Effector memory CD8-positive, alpha-beta T cell (primary cell): ENCODE measurements around the gene IRF8.
"Not testable (repeated sequence)": the region's sequence is repeated elsewhere in the genome, so short reads cannot be mapped to it uniquely, and the experiment has no call there.

Experiments
- ATAC-seq: fragments of 150-1000 bp; cut with Tn5 transposase; replicated peaks from 2 replicates; pipeline ENCODE4 v1.10.0; 2021; ENCODE audit warnings: mild to moderate bottlenecking, moderate library complexity
- DNase-seq, 3 experiments: peaks; one replicate each; pipeline ENCODE4 v3.0.0; 2021
- H3K27ac Mint-ChIP-seq, 2 donors: one replicate each; pipeline ENCODE4 v1.8.0; 2022; ENCODE audit warnings: mild to moderate bottlenecking in 2 of 2, mixed read lengths in 2 of 2, moderate library complexity in 2 of 2
- H3K27me3 Mint-ChIP-seq, 2 donors: one replicate each; pipeline ENCODE4 v1.8.0; 2022; ENCODE audit warnings: mixed read lengths in 2 of 2
- H3K36me3 Mint-ChIP-seq: one replicate; pipeline ENCODE4 v1.8.0; 2022; ENCODE audit warnings: mild to moderate bottlenecking, moderate library complexity, mixed read lengths; ENCODE audit not compliant: insufficient read depth
- H3K4me1 Mint-ChIP-seq, 2 donors: one replicate each; pipeline ENCODE4 v1.8.0; 2022; ENCODE audit warnings: low read depth in 2 of 2, mixed read lengths in 2 of 2
- H3K4me3 Mint-ChIP-seq, 2 donors: one replicate each; pipeline ENCODE4 v1.8.0; 2022; ENCODE audit warnings: mild to moderate bottlenecking in 2 of 2, mixed read lengths in 2 of 2, moderate library complexity in 2 of 2
- H3K9me3 Mint-ChIP-seq, 2 donors: one replicate each; pipeline ENCODE4 v1.8.0; 2022; ENCODE audit warnings: mixed read lengths in 2 of 2

The IRF8 gene

DNA sequence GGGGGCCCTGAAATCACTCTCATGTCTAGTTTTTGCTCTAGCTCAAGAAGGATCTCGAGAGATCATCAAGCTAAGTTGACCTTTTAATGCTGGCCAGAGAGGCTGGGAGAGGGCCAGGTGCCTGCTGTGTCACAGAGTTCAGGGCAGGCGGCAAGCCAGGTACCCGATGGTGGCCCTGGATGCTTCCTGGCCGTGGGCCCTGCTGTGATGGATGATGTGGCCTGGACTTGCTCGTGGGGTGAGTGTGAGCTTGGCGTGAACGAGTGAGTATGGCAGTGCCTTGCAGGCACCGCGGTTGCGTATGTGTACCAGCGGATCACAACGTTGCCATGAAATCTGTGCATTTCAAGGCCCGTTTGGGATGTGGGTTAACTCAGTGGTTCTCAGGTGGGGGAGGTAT, 7.4 kb downstream of the IRF8 start:
- DNase-seq (no peak), ATAC-seq (no peak)
- Mint-ChIP-seq H3K36me3 (peaks cover 24% of the 10 kb centered on the region), H3K4me1 (peaks cover 22 to 35% of the 10 kb centered on the region in 2 donors), H3K27ac (no peak overlapping the region), H3K9me3 (no peaks in the 10 kb centered on the region), H3K27me3 (peaks cover 0 to 8% of the 10 kb centered on the region in 2 donors), H3K4me3 (no peak overlapping the region)

DNA sequence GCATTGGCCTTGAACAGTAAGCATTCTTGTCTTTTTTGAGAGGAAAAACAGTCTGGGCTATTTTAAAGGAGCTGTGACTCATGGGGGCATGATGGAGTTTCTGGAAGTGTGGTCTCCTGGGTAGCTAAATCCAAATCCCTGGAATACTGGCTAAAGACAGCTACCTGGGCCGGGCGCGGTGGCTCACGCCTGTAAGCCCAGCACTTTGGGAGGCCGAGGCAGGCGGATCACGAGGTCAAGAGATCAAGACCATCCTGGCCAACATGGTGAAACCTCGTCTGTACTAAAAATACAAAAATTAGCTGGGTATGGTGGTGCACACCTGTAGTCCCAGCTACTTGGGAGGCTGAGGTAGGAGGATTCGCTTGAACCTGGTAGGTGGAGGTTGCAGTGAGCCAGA, 8.3 kb downstream of the IRF8 start:
- H3K4me1 Mint-ChIP-seq, result peaks cover 16 to 31% of the 10 kb centered on the region in 2 donors
- not testable (repeated sequence) for ATAC-seq, H3K27ac Mint-ChIP-seq, DNase-seq, H3K4me3 Mint-ChIP-seq, H3K27me3 Mint-ChIP-seq, H3K9me3 Mint-ChIP-seq
- H3K36me3 Mint-ChIP-seq, result peaks cover 25% of the 10 kb centered on the region

DNA sequence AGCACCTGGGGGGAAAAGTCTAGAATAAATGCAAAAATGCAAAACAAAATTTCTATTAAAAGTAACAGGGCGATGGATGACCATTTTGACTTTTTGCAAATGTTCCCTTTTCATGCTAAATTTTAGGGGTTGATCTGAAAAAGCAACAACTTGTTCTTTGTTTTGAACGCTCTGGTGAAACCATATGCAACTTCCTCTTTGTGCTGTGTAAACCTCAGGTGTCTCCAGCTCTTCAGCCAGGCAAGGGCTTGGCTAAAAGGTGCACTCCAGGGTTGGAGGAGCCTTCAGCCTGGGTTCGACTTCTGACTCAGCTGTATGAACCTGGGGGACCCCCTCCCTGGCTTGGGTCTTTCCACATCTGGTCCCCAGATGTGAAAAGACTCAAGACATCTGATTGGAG, 9.5 kb downstream of the IRF8 start:
- H3K27me3 Mint-ChIP-seq, result no peaks in the 10 kb centered on the region
- H3K27ac Mint-ChIP-seq, result peak overlapping the region in 1 of 2 donors; percentile 80
- ATAC-seq (peak; percentile 36), DNase-seq (no peak)
- peaks cover 25% of the 10 kb centered on the region for H3K36me3 Mint-ChIP-seq
- H3K9me3 Mint-ChIP-seq, result no peaks in the 10 kb centered on the region
- H3K4me3 Mint-ChIP-seq, result no peak overlapping the region
- peaks cover 4 to 20% of the 10 kb centered on the region in 2 donors for H3K4me1 Mint-ChIP-seq

DNA sequence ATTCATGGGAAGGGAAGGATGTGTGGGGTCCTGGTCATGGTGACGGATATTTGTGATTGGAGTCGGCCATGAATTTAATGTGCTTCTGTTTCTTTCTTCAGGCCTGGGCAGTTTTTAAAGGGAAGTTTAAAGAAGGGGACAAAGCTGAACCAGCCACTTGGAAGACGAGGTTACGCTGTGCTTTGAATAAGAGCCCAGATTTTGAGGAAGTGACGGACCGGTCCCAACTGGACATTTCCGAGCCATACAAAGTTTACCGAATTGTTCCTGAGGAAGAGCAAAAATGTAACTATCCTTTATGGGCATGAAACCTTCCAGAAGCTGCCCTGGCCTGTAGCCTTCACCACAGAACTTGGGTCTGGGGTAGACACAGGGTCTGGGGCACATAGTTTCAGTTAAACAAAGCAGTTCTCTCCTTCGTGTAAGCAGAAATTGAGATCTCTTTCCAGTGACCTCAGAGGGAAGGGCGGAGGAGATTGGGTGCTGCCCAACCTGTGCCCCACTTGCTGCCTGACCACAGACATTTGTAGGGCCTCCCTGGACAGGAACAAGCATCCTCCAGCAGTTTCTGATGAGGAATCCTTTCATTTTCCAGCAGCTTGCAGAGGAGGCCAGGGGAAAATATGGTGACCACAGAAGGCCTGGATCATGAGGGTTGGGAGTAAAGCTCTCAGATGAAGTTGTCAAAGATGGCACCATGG, 10.1 kb downstream of the IRF8 start:
- Mint-ChIP-seq H3K4me1 (peaks cover 0 to 14% of the 10 kb centered on the region in 2 donors), H3K9me3 (no peaks in the 10 kb centered on the region), H3K27me3 (no peaks in the 10 kb centered on the region), H3K27ac (peak overlapping the region in 1 of 2 donors; percentile 80), H3K4me3 (no peak overlapping the region), H3K36me3 (peaks cover 24% of the 10 kb centered on the region)
- ATAC-seq (no peak), DNase-seq (no peak)

DNA sequence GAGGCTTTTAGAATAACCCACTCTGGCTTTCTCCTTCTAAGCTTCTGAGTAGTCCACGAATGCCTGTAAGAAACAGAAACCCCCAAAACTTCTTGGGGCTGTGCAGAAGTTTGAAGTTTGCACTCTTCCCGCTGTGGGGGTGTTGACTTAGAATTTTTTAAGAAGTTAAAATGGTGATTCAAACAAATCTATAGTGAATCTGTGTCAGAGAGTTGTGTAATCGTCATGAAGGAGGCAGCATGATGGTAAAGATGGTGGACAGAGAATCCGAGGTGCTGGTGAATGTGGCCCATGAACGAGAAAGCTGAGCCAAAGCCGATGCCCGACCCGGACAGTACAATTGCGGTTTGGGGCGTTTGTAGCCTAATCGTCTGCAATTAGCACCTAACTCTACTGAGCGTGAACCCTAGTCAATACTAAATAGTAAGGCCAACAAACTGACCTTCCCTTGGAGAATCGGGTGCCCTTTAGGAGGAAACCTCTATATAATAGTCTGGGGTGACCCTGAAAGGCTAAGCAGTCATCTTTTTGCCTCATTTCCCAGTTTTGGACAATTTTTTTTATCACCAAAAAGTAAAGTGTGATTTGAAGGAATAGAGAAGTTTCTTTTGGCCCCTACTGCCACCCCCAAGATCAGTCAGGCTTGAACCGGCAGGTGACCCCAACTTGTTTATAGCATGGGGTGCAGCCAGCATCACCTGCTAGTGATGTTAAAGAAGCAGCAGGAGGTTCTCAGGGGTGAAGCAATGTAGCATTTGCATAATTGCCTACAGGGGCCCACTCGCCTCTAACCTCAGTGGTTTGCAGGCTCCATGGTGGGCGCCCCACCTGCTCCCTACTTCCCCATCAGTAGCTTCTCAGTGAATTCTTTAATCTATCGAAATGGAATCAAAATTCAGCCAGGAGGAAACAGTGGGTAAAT, 11.2 kb downstream of the IRF8 start:
- Mint-ChIP-seq H3K36me3 (peaks cover 22% of the 10 kb centered on the region), H3K4me1 (peaks cover 0 to 17% of the 10 kb centered on the region in 2 donors), H3K4me3 (no peak overlapping the region), H3K9me3 (no peaks in the 10 kb centered on the region), H3K27me3 (no peaks in the 10 kb centered on the region), H3K27ac (no peak overlapping the region)
- ATAC-seq (no peak), DNase-seq (no peak)

DNA sequence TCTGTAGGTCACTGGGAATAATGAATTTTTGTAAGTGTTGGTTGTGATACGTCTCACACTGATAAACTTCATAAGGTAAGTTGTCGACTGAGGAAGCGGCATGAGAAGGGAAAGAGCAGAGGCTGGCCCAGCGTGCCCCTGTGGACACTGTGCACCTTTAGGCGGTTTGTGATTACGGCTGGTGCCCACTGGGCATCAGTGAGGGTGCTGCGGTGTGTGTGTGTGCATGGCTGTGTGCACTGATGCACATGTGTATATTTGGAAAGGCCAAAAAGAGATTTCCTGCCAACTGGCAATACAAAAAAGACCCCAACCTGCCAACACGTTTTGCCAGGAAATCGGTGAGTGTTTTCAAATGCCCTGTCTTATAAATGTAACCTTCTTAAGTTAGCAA, 11.9 kb downstream of the IRF8 start:
- no peak for DNase-seq
- no peaks in the 10 kb centered on the region for H3K27me3 Mint-ChIP-seq
- H3K4me1 Mint-ChIP-seq, result peaks cover 0 to 17% of the 10 kb centered on the region in 2 donors
- H3K4me3 Mint-ChIP-seq, result no peak overlapping the region
- no peaks in the 10 kb centered on the region for H3K9me3 Mint-ChIP-seq
- peak overlapping the region in 1 of 2 donors; percentile 36 for H3K27ac Mint-ChIP-seq
- peaks cover 22% of the 10 kb centered on the region for H3K36me3 Mint-ChIP-seq
- ATAC-seq, result no peak

DNA sequence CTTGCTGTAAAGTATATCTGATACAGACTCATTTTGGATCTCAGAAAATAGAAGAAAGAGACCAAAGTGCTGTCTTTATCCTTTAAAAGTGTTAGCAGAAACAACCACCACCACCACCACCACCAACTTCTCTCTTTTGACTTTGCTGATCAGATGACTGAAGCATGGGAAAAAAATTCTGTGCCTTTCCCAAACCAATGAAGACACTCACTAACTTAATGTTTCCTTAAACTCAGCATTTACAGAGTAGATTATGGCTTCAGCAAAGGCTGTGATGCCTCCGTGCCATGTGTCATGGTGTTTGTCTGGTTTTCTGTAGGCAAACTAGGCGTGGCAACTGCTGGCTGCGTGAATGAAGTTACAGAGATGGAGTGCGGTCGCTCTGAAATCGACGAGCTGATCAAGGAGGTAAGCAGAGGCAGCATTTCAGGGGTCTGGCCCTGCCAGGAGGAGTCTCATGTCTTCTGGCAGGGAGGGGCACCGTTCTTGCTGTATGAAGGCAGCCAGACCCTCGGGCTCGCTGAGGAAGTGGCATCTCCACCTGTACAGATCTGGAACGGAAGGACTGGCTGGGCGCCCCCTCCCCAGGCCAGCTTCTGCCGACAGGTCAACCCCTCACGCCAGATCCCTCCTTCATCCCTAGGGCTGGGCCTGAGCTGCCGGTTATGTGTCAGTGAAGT, 12.4 kb downstream of the IRF8 start:
- Mint-ChIP-seq H3K4me1 (peaks cover 0 to 21% of the 10 kb centered on the region in 2 donors), H3K27ac (peak overlapping the region in 1 of 2 donors; percentile 36), H3K4me3 (no peak overlapping the region), H3K27me3 (no peaks in the 10 kb centered on the region), H3K36me3 (peaks cover 22% of the 10 kb centered on the region), H3K9me3 (no peaks in the 10 kb centered on the region)
- DNase-seq (no peak), ATAC-seq (no peak)

DNA sequence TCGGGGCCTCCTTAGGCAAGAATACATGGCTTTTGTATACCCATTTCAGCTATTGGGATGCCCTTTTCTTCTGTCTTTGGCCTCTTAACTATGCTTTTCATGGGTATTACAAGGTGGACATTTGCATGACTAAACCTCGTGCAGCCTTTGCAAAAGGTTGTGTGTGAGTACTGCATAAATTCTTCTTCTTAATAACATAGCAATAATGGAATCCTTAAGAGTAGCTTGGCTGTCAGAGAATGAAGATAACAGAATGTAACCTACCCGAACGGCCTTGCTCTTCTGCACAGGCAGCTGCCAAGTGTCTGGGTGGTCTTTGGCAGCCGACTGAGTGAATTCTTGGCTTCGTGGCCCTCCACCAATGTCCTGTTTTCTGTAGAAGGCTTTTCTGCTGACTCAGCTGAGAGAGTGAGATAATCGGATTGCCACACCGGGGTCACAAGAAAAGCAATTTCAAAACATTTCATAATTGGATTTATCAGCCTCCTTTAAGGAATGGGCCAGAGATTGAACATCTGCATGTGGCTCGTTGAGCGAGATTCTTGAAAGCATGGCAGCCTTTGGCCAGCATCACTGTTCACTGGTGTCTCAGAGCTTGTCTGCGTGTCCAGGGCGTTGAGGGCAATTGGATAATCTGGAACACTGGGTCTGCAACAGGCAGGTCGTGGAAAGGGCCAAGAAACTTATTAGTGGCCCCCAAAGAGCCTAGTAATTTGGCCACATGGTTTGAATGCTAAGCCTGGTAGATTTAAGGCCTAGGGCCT, 13.4 kb downstream of the IRF8 start:
- Mint-ChIP-seq H3K4me3 (no peak overlapping the region), H3K27ac (peak overlapping the region in 1 of 2 donors; percentile 67), H3K9me3 (no peaks in the 10 kb centered on the region), H3K36me3 (peaks cover 23% of the 10 kb centered on the region), H3K27me3 (no peaks in the 10 kb centered on the region), H3K4me1 (peaks cover 0 to 21% of the 10 kb centered on the region in 2 donors)
- no peak for DNase-seq
- no peak for ATAC-seq

DNA sequence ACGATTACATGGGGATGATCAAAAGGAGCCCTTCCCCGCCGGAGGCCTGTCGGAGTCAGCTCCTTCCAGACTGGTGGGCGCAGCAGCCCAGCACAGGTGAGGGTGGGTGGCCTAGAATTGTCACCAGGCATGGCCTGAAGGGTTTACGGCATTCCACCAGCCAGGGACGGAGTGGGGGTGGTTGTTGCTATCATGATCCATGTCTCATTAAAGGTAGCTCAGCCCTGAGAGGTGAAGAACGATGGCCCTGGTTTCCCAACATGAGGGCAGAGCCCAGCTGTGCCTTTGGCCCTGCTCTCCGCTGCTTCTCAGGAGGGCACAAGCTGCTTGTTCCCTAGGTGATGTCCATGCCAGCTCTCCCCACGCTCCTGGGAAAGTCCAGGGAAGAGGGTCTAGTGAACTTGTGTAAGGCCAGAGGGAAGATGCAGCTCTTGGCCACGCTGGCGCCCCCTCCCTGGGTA, 14.2 kb downstream of the IRF8 start:
- peaks cover 23% of the 10 kb centered on the region for H3K36me3 Mint-ChIP-seq
- H3K4me1 Mint-ChIP-seq, result peaks cover 5 to 19% of the 10 kb centered on the region in 2 donors
- ATAC-seq (no peak), DNase-seq (no peak)
- no peaks in the 10 kb centered on the region for H3K27me3 Mint-ChIP-seq
- H3K9me3 Mint-ChIP-seq, result no peaks in the 10 kb centered on the region
- no peak overlapping the region for H3K4me3 Mint-ChIP-seq
- no peak overlapping the region for H3K27ac Mint-ChIP-seq

DNA sequence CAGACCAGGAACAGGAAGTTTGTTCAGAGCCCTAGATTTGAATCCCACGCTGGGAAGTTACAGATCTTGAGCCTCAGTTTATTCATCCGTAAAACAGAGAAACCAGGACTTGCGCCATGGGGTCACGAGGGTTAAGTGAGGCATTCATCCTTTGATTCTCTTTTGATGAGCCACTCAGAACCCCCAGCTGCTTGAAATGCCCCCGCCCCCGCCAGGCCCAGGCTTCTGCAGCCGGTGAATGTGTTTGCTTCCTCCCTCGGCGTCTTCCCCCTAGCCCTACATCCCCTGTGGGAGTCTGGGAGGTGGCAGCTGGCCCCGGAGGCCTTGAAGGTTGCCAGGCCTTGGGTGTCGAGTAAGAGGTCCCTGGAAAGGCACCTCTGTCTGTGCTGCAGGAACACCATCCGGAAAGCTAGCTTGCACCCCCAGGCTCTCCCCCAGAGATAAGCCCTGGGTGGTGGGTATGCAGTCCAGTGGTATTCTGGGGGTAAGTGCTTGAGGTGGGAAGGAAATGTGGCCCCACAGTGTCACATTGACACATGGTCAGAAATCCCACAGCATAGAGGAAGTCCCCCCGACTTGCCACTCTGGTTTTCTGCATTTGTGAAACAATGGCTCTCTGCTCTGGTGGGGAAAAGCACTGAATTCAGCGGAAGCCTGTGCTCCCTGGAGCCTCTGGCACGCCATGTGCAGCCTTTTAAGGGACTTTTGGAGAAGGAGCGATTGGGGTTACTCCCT, 14.9 kb downstream of the IRF8 start:
- Mint-ChIP-seq H3K36me3 (peaks cover 18% of the 10 kb centered on the region), H3K9me3 (no peaks in the 10 kb centered on the region)
- no peak for ATAC-seq

DNA sequence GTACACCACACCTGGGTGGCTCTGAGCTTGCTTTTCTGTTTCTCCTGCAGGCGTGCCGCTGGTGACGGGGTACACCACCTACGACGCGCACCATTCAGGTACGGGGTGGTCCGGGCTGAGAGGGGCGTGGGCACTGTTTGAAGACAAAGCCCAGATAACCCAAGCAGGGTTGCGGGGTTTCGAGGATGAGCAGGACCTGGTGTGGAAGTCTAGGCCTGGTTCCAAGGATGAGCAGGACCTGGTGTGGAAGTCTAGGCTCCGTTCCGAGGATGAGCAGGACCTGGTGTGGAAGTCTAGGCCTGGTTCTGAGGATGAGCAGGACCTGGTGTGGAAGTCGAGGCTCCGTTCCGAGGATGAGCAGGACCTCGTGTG, 15.4 kb downstream of the IRF8 start:
- H3K4me1 Mint-ChIP-seq, result peaks cover 10 to 13% of the 10 kb centered on the region in 2 donors
- no peaks in the 10 kb centered on the region for H3K27me3 Mint-ChIP-seq
- H3K27ac Mint-ChIP-seq, result no peak overlapping the region
- H3K9me3 Mint-ChIP-seq, result no peaks in the 10 kb centered on the region
- H3K4me3 Mint-ChIP-seq, result no peak overlapping the region
- ATAC-seq, result no peak
- DNase-seq, result no peak
- H3K36me3 Mint-ChIP-seq, result peaks cover 18% of the 10 kb centered on the region

More for the DNA sequence above, 14.9 kb downstream of the IRF8 start:
- DNase-seq, result no peak
- Mint-ChIP-seq H3K27me3 (no peaks in the 10 kb centered on the region), H3K27ac (no peak overlapping the region), H3K4me1 (peaks cover 6 to 12% of the 10 kb centered on the region in 2 donors), H3K4me3 (no peak overlapping the region)

DNA sequence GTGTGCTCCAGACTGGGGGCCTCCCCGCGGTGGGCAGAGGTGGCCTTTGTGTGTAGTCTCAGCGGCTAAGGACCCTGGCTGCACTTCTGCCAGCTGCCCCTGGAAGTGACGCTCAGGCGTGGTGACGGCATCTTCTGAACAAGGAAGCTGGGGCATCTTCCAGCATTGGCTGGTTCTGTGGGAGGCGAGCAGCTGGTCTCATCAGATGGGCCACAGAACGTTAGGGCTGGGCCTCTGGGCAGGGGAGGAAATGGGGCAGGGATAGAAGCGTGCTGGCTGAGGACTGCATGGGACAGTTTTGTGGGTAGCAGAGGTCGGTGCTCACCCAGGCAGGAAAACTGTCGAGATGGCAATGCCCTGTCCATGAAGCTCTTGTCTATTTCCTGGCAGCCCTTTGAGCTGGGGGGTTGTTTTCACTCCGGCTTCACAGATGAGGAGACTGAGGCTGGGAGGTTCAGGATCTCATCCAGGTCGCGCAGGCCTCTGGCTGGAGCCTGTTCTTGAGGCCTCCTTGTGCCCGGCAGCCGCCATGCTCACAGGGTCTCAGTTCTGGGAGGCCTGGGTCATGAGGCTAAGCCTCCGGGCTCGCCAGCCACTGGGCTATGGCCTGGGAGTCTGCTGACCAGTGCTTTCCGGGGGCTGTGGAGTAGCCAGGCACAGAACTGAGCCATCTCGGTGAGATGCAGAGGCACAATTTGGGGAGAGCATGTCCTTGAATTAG, 16.3 kb downstream of the IRF8 start:
- peaks cover 18% of the 10 kb centered on the region for H3K36me3 Mint-ChIP-seq
- H3K9me3 Mint-ChIP-seq, result no peaks in the 10 kb centered on the region
- H3K4me3 Mint-ChIP-seq, result no peak overlapping the region
- ATAC-seq (no peak), DNase-seq (no peak)
- no peaks in the 10 kb centered on the region for H3K27me3 Mint-ChIP-seq
- H3K4me1 Mint-ChIP-seq, result peaks cover 12 to 16% of the 10 kb centered on the region in 2 donors
- H3K27ac Mint-ChIP-seq, result no peak overlapping the region
